Tibial nerve (tissue), 4 donors: ENCODE measurements around the gene GMPR2.

Source experiments
- CTCF ChIP-seq, 5 experiments: fragments of 200-600 bp in 3 of 5; fragments of 450-650 bp in 2 of 5; sonication (generic) in 3 of 5; IDR thresholded peaks; one replicate each; pipeline ENCODE4 v1.5.1; 2016 to 2019; ENCODE audit warnings: antibody characterized with exemption in 5 of 5, mild to moderate bottlenecking in 3 of 5, moderate library complexity in 2 of 5
- EP300 ChIP-seq, 2 donors: sonication (generic); formaldehyde crosslinking; IDR thresholded peaks; one replicate each; pipeline ENCODE4 v1.6.1; 2017; ENCODE audit warnings: antibody characterized with exemption in 2 of 2, mild to moderate bottlenecking in 1 of 2

GRCh38 chr14:24207625-24208024 lies 25.1 kb upstream of the GMPR2 start:
- TF ChIP-seq CTCF (IDR thresholded peaks at IDR 0.05) (no peak), EP300 (IDR thresholded peaks at IDR 0.05) (no peak)
